Measurements from ENCODE around the gene MACO1.

DNA sequence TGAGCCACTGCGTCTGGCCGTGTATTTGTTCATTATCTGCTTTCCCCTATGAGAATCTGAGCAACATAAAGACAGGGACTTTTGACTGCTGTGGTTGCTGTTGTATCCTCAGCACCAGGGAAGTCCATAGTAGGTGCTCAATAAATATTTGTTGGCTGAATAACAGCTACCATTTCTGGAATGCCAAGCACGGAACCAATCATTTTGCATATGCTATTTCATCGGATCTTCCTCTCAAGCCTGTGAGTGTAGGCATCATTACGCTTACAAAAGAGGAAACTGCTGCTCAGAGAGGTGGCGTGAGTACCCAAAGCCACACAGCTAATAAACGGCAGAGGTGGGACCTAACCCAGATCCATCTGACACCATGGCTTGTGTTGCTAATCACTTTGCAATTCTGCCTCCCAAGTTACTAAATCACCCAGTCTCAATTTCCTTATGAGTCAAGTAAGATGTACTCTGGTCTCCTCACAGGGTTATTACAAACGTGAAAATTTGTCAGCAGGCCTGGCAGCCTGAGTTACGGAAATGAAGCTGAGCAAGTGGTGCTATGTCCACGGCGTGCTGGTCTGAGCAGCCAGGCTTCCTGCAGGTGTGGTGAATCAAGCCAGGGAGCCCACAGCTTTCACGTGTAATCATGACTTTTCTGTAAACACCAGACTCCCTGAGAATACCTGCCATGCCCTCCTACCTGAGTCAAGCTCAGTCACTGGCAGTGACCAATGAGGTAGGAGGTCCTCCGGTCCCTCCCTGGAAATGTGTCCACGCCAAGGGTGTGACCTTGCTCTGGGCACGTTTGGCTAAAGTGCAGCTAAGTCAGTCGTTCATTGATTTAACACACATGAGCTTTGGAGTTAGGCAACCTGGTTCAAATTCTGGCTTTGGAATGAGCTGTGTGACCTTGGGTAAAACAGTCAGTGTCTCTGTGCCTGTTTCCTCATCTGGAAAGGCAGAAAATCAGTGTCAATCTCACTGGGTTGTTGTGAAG, 5.3 kb upstream of the MACO1 start:
- no peak for TF ChIP-seq POLR2A (IDR thresholded peaks at IDR 0.05)
- no peak for TF ChIP-seq POLR2AphosphoS5 (IDR thresholded peaks at IDR 0.05)

Measured in upper lobe of left lung (tissue), 4 donors.